Epidermal melanocyte (primary cell): ENCODE data around the gene SUN5.
"Not testable (repeated sequence)": the region's sequence is repeated elsewhere in the genome, so short reads cannot be mapped to it uniquely, and the experiment has no call there.

ENCODE experiments used
- DNase-seq: peaks from one replicate; pipeline ENCODE4 v3.0.0; 2011; ENCODE audit warnings: low spot score; ENCODE audit not compliant: insufficient read length

The SUN5 gene, protein sequence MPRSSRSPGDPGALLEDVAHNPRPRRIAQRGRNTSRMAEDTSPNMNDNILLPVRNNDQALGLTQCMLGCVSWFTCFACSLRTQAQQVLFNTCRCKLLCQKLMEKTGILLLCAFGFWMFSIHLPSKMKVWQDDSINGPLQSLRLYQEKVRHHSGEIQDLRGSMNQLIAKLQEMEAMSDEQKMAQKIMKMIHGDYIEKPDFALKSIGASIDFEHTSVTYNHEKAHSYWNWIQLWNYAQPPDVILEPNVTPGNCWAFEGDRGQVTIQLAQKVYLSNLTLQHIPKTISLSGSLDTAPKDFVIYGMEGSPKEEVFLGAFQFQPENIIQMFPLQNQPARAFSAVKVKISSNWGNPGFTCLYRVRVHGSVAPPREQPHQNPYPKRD

DNA sequence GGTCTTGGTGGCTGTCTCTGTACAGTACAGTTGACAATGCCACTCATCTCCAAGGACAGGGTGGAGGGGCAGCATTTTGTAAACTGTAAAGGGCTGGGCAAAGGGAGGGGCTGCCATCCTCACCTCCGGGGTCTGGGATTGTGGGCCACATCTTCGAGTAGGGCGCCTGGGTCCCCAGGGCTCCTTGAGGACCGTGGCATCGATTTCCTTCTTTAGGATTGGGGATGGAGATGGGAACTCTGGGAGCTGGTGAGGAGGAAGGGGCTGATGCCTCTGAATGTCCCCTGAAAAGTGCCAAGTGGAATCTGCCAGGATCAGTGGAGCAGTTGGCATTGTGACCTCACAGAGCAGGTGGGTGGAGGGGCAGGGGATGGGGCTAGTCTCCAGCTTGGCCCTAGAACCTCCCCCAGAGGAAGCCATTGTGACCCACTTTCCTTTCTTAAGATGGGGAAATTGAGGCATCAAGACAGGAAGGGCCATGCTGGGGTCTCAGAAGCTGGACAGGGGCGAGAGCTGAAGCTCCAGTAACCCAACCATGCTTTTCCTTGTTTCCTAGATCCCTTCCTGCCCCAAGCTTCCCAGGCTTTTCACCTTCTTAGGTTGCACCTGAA, at the start of gene SUN5:
Gene SUN5, minus strand, starts transcription at position 293 of the 611 bp plus-strand sequence. Its CDS starts 93 bp downstream, at position 200.
- no peak for DNase-seq

DNA sequence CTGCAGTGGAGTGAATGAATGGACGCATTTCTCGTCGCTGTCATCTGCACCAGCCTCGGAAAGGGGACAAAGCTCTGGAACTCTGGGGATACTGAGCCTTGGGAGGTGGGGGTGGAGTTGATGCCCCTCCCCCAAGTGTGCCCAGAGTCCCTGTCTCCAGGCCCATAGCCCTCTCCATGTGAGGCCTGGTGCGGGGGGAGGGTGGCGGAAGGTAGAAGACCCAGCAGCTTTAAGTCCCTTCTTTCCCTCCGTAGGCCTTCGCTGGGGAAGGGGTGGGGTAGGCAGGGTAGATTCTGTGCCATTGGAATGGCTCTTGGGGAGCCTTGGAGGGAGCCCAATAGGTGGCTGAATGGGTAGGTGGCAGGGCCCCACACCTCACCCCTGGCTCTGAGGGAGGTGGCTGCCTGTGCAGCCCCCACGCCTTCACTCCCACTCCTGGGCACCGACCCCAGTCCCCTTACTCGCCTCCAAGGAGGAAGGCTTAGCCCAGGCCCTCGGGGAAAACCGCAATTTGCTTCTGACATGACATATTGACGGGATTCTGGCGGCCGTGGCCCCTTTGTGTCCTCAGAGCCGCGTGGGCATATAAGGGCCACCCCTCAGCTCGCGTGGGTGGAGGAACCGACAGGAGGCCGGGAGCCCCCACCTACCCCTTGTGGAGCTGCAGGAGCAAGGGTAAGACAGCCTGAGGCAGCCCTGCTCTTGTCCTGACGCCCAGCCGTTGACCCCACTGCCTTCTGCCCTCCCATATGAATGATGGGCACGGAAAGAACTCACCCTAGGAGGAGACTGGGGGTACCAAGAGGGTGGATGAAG, 49.3 kb upstream of the SUN5 start, which contains the start of gene BPIFB3:
Gene BPIFB3, plus strand, starts transcription at position 613 of the 816 bp plus-strand sequence. CDS start 1,533 bp downstream, outside the sequence.
- DNase-seq = no peak

DNA sequence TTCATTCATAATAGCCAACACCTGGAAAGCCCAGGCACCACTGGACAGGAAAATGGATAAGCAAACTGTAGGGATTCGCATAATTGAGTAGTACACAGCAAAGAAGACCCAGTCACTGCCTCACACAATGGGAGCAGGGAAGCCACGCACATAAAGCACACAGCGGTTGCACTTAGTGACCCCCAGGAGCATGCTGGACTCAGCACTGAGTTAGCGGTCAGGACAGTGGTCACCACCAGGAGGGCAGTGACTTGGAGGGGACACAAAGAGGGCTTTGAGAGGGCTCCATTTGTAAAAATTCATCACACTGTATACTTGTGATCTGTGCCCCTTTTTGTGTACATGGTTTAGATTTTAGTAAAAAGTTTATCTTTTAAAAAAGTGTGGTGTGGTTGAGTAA, 47.1 kb upstream of the SUN5 start:
- no peak for DNase-seq

DNA sequence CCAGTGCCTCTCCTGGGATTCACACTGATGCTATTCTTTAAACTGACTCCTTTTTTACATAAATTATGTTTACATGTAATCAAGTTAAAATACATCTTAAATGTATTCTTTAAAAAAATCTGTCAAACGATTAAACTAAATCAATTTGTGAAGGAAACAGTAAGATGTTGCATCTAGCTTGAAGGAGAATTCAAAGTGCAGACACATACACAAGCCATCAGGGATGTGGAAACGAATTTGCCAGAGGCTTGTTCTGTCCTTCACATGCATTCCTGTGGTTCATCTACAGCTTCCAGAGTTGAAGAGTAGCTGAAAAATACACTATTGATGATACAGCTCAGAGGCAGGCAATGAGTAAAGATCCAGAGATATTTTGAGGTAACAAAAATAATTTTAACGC, 42.2 kb upstream of the SUN5 start:
- DNase-seq = no peak

DNA sequence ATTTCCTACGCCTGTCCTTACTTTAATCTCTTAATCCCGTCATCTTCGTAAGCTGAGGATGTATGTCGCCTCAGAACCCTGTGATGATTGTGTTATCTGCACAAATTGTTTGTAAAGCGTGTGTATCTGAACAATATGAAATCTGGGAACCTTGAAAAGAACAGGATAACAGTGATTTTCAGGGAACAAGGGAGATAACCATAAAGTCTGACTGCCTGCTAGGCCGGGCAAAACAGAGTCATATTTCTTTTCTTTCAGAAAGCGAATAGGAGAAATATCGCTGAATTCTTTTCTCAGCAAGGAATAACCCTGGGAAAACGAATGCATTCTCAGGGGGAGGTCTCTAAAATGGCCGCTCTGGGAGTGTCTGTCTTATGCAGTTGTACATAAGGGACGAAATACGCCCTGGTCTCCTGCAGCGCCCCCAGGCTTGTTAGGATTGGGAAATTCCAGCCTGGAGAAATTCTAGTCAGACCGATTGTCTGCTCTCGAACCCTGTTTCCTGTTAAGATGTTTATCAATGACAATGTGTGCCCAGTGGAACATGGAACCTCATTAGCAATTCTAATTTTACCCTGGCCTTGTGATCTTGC, 41.0 kb upstream of the SUN5 start:
- not testable (repeated sequence) for DNase-seq

DNA sequence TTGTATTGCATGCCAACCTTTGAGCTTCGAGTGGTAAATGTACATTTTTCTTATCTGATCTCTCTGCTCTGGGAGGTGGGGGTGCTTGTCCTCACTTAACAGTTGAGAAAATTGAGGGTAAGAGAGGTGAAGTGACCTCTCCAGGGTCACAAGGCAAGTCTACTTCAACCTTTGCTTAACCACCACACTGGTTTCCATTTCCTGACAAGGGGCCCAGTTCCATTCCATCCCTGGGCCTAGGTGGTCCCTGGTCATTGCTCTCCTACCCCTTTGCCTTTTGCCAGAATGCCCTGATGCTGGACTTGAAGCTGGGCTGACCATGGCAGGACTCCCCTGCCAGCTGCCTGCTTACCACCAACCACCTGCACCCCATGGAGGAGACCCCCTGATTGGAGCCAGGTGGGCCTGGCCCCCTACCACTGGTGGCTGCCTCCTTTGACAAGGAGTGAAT, 39.5 kb upstream of the SUN5 start:
- DNase-seq = no peak

DNA sequence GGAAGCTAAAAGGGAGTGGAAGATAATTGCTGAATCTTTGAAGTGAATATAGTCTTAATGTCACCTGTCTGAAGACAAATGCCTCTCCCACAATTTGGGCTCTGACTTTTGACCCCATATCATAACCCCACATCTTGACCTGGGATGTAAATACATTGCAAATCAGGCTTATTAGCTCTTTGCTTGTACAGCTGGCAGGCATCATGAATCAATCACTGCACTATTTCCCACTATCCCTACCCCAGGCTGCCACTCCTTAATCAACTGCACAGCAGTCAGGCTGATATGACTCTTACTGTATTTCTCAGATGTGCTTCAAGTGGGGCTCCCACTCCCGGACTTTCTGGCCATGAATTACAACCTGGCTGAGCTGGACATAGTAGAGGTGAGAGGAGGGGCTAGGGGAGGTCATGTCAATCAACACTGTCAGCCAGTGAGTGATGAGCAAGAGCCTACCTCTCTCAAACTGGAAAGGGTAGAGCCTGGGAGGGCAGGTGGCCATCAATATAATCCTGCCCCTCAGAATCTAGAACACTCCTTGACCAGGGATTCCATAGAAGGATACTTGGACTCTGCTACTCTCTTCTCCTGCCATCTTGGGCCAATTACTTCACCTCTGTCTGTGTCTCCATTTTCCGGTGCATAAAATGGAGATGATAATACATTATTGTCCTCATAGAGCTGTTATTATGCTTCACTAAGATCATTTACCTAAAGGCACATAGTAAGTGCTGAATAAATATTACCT, 38.9 kb upstream of the SUN5 start:
- no peak for DNase-seq

DNA sequence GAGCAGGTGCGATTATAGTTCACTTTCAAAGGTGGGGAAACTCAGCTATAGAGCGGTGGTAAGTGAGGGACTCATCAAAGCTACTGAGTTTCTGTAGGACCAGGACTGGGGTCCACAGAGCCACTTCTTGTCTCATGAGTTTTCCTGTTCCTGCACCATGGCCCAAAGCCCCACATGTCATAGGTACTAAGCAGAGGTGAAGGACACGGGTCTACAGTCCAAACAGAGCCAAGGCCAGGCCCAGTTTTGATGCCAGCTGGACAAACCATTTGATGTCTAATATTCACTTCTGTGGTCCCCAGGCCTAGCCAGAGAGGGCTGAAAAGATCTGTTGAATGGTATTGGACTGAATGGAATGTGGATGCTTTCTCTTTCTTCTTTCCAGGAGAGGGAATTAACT, 38.2 kb upstream of the SUN5 start:
- DNase-seq = no peak

DNA sequence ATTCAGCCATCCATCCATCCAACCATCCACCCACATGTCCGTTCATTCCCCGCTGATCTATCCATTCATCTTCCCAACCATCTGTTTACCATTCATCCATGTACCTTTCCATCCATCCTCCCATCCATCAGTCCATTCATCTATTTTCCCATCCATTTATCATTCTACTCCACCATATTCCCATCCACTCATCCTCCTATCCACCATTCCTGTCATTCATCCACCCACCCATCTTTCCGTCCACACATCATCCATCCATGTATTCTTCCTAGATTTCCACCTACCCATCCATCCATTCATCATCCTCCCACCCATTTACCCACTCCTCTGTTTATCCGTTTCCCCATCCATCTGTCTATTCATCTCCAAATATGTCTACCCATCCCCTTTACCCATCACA, 34.0 kb upstream of the SUN5 start:
- DNase-seq = no peak

DNA sequence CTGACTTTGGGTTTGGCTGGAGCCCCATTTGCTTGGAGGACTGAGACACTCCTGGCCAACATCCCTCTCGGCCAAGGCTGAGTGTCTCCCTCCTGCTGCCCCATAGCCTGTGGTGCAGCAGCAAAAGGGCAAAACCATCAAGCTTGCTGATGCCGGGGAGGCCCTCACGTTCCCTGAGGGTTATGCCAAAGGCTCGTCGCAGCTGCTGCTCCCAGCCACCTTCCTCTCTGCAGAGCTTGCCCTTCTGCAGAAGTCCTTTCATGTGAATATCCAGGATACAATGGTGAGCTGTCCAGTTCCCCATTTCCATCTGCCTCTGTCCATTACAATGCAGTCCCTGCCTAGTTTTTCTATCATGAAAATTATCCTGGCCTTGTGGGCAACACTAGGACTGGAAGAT, 33.2 kb upstream of the SUN5 start:
- DNase-seq = no peak

DNA sequence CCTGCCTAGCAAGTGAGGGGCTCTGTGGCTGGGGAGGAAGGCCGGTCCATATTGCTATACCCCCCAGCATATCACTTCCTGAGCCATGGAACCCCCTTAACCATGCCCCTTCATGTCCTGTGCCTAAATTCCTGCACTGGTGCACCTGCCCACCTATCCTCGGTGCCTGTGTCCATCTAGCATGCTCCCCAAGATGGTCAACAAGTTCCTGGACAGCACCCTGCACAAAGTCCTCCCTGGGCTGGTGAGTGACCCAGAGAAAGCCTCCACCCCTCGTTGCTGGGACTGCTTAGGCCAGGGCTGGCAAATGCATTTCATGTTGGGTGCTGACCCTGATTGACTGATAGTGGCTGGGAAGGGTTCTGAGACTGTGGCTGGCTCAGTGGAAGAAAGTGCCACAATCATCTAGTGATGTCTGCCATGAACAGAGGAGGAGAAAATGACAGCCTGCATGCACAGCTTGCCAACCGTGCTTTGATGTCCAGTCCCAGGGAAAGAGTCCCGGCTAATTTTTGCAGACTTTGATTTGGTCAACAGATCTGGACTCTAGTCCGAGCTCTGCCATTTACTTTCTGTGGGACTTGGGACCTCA, 30.8 kb upstream of the SUN5 start:
- no peak for DNase-seq

DNA sequence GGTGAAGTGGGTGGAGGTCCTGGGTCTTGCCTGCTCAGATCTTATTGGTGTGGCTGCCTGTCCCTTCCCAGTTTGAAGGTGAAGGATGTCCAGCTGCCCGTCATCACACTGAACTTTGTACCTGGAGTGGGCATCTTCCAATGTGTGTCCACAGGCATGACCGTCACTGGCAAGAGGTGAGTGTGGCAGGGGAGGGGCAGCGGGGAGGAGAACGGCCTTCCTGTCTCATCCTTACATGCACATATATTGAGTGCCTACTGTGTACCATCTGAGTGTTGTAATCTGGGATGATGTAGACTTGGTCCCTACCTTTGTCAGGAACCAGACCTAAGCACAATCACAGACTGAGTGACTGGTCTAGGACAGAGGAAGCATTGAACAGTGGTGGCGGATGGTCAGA, 29.9 kb upstream of the SUN5 start:
- no peak for DNase-seq

DNA sequence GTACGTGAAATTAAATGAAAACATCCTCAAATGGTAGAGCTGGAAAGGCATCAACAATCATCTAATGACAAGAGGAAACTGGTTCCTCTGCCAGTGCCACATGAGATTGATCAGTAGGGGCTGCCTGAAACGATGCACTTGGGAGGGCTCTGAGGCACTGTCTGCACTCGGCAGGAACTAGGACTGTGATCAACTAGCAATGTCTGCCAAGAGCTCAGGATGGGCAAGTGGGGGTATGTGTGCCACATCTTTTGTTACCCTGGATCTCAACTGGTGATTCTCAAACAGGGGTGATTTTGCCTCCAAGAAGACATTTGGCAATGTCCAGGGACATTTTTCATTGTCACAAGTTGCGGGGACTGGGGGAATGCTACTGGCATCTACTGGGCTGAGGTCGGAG, 29.1 kb upstream of the SUN5 start:
- DNase-seq = no peak

DNA sequence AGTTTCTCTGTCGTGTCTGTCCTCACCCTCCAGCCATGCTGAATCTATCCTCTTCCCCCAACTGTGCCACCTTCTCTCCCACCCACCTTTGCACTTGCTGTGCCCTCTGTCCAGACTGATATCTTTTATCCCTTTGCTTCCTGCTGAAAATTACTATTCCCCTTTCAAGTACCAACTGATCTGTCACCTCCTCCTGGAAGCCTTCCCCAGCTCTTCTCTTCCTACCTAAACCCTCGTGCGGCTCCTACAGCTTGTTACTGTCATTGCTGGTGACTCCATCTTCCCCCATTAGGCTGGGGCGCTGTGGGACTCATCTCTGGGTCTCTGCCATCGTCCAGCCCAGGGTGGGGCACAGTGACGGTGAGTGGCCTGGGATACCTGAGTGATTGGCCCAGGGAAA, 28.3 kb upstream of the SUN5 start:
- DNase-seq = no peak

DNA sequence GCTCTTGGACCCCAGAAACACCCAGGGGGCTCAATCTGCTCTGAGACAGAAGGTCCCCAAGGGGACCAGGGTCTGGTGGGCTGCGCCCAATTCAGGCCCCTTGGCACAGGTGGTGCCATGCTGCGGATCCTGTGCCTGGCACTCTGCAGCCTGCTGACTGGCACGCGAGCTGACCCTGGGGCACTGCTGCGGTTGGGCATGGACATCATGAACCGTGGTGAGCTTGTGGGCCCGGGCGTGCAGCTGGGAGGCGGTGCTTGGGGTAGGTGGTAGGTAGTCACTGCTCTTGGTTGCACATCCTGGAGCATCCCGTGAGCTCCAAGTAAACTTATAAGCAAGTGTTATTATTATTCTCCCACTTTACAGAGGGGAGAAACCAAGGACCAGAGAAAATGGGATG, 27.3 kb upstream of the SUN5 start, which contains the start of gene BPIFB6:
Gene BPIFB6, plus strand, starts transcription at position 118 of the 400 bp plus-strand sequence. Its CDS starts 0 bp downstream, at position 118.
- DNase-seq = no peak

DNA sequence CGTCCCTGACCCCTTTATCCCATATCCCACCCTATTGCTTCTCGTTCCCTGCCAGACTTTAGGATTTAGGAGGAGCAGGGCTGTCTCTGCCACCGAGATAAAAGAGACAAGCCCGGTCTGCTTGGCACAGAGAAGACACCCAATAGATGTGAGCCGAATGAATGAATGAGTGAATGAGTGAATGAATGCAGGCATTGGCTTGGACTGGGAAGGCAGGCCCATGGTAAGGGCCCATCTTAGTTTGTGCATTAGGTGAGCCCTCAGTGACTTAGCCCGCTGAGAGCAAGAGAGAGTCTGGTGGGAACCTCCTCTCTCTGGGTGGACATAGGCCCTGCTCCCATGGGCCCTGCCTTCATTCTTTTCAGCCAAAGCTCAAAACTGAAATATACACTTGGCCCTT, 26.3 kb upstream of the SUN5 start:
- DNase-seq = no peak

DNA sequence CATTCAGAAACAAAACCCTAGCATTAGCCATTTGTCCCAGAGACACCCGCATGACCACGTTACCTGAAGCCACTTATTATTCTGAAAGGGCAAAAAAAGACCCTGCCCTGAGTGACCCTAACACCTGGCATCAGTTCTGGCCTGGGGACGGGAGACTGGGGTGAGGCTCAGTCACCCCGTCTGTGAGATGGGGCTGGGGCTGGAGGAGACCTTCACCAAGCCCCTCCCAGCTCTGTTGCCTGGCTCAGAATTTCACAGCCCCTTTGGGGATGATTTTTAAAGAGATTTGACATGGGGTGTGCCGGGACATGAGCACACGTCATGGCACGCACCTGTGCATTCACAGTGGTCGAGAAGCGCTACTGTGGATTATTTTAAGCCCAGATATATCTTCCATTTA, 25.8 kb upstream of the SUN5 start:
- DNase-seq = no peak

DNA sequence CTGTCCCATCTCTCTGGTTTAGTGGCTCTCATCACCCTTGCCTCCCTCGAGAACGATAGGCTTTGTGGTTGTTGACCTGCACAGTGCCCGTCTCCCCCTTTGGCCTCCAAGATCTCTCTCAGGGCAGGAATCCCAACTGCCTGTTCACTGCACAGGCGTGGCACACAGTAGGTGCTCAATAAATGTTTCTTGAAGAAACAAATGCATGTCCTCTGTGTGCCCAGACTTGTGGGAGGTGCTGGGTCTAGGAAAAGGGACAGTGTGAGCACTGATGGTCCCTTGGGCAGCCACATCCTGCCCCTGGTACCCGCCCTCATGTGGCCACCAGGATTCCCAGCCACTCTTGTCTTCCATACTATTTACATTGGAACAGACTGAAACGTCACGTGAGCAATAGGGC, 24.6 kb upstream of the SUN5 start:
- DNase-seq = no peak

DNA sequence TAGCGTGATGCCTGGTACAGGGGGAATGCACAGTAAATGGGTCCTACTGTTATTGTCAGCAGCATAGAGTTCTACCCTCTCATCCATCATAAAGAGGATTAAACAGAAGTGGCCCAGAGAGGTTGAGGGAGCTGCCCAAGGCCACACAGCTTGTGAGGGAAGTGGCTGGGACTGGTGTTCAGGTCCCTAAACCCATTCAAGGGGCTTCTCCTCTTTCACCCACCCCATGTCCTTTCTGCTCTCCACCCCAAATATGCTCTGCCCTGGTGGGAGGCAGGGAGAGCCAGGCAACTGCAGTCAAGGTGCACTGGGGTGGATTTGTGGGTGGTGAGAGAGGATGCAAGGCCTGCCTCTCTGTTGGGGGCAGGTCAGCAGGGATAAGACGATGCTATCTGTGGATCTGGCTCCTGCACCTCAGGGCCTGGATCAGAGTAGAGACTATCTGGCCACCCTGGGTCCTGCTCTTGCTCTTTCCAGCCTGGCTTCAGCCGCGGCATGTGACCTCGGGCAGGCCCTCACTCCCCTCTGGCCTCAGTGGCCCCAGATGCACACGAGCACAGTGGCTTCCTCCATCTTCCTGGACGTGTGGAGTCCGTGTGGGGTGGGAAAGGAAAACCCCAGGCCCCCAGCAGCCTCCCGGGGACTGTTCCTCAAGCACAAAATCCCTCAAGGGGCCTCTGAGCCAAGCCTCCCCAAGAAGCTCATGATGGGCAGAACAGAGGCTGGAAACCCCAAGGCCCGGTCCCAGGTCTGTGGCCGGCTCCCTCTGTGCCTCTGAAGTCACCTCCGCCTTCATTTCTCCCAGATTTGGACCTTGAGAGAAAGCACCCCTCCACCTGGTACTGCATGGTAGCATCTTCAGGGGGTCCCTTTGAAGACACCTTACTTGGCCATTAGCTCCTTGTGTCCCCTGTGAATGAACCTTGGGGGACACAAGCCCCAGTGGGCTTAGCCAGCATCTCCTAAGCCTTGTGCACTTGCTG, 23.8 kb upstream of the SUN5 start:
- DNase-seq = no peak
